ENCODE results near the gene HMGA1. TPM values are rescaled to one million over a fixed set of nuclear protein-coding genes. Genes with fewer than 3 reads are reported as not detected.

The HMGA1 gene
- total and polyA plus RNA-seq, 2 of the 13 experiments (the other 11 are each of a cell fraction or from before 2014, with no cell fraction given), result 117 to 145 TPM

- TF ChIP-seq ZBTB40 (IDR thresholded peaks at IDR 0.05), result no peak
- no peak for TF ChIP-seq ZBTB40 (CRISPR knock-in tag; IDR thresholded peaks at IDR 0.05)
- no peak for TF ChIP-seq TOE1 (CRISPR knock-in tag; IDR thresholded peaks at IDR 0.05)
- TF ChIP-seq ZNF317 (CRISPR knock-in tag; IDR thresholded peaks at IDR 0.05), result no peak
- no peak for TF ChIP-seq JUNB (CRISPR knock-in tag; IDR thresholded peaks at IDR 0.05; ENCODE audit: borderline replicate concordance)
- TF ChIP-seq ZNF670 (CRISPR knock-in tag; IDR thresholded peaks at IDR 0.05; ENCODE audit: borderline replicate concordance), result no peak
- no peak for TF ChIP-seq REST (IDR thresholded peaks at IDR 0.05; ENCODE audit: borderline replicate concordance in 1 of 2, low read depth in 1 of 2, low read length in 2 of 2)
- TF ChIP-seq IKZF4 (CRISPR knock-in tag; IDR thresholded peaks at IDR 0.05; ENCODE audit: borderline replicate concordance, low read depth, not compliant biosample characterization), result peak; percentile 45
- no peak for TF ChIP-seq SNAPC4 (CRISPR knock-in tag; IDR thresholded peaks at IDR 0.05)
Measured at GRCh38 chr6:34276881-34277762, 40.4 kb downstream of the HMGA1 start (continued).

Measured in HepG2 (cell line).